GM04504 (cell line): ENCODE measurements around the gene HES3.

Experiments
- DNase-seq: peaks from one replicate; pipeline ENCODE4 v3.0.0-alpha.2; 2012; ENCODE audit warnings: low read depth

The HES3 gene, protein sequence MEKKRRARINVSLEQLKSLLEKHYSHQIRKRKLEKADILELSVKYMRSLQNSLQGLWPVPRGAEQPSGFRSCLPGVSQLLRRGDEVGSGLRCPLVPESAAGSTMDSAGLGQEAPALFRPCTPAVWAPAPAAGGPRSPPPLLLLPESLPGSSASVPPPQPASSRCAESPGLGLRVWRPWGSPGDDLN

GRCh38 chr1:6243993-6244392, at the start of gene HES3:
Gene HES3 (plus strand): TSS chr1:6244179. CDS start chr1:6244366, 187 bp downstream.
- DNase-seq, result no peak

- DNase-seq, result no peak
Measured at GRCh38 chr1:6197746-6198427, 46.1 kb upstream of the HES3 start.

DNA sequence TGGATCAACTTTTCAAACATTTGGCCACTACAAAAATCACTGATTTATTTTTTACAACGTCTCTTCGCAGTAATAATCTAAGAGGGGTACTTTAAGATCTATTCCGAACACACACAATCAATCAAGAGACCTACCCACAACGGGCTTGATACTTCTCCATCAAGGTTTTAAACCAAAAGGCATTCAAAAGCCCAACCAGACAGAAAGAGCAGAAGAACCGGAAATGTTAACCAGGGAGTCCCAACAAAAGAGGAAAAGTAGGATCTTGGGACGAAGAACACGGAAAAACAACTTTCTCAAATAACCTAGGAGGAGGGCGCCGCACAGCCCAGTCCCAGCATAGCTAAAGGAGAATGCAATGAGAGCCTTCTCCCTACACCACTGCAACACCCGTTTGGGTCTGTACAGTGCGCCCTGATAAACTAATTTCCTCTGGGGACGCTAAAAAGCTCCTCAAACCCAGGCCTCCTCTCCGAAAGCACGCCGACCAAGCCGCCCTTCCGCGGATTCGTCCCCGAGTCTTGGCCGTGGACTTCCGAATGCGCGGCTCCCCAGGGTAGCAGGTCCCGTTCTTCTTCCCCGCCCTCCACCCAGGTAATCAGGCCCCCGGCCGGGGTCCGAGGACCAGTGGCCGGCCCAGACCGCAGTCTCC, 45.2 kb upstream of the HES3 start:
- no peak for DNase-seq

- DNase-seq, result peak; percentile 99
Measured at GRCh38 chr1:6199298-6200187, 44.4 kb upstream of the HES3 start, which contains the start of gene RPL22. Gene RPL22 (minus strand): TSS chr1:6199595. CDS start chr1:6199573, 22 bp downstream.

DNA sequence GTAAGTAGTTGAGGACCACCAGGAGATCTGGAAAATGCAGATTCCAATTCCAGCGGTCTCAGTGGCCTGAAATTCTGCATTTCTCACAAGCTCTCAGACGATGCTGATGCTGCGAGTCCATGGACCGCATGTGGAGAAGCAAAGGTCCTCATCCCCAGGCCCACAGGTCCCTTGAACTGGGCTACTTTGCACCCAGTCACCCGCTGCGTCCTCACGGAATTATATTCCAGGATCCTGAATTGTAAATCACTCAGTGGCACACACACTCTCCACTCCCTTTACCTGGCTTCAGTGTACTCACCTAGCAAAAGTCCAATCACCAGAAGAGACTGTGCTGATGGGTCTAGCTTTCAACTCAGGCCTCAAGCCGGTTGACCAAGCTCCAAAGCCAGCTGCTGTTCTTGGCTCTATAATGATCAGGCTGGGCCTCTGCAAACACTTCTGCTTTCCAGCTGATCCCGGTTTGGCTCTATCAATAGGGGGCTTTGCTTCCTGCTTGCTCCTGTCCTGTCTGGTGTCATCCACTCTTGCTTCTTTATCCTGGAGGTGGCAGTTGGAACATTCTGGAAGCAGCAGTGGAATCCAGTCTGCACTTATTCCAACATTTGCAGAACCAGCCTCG, 43.7 kb upstream of the HES3 start:
- DNase-seq, result no peak

DNA sequence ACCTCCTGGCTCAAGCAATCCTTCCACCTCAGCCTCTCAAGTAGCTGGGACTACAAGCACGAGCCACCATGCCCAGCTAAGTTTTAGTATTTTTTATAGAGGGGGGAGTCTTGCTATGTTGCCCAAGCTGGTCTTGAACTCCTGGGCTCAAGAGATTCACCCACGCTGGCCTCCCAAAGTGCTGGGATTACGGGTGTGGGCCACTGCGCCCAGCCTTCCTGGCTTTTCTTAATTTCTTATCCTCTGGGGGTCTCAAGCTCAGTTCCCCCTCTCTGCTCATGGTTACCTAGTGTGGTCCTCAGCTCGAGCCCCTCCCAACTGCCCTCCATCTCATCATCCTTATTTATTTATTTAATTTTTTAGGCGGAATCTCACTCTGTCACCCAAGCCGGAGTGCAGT, 41.7 kb upstream of the HES3 start:
- no peak for DNase-seq

DNA sequence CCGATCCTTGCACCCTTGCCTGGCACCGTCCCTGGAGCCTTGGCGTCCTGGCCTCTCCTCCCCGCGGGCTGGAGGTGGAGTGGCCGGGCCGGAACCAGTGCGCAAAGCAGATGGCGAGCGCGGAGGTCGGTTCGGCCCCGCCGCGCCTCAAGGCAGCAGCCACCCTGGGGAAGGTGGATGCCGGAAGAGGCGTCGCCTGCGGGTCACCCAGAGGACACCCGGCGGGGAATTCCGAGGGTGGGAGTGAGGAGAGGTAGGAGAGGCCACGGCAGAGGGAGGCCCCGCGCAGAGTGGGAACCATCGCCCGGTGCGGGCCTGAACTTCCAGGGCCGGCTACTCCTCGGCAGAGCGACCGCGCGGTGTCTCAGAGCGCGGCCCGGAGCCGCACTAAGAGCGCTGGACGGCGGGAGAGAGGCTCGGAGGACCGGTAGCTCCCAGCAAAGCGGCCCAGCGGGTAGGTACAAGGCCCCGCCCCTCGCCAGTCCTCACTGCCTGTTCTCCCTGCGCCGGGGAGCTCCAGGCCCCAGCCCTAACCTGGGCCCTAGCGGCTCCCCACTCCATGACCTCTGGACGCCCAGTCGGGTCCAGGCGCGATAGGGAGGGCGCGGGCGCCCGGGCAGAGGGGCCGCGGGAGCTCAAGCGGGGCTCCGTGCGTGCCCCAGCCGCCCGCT, 38.0 kb upstream of the HES3 start, which contains the start of gene RNF207:
RNF207 (plus strand) TSS at position 271 of the 671 bp plus-strand sequence. CDS start 417 bp downstream, outside the sequence.
- no peak for DNase-seq

- no peak for DNase-seq
Measured at GRCh38 chr1:6206520-6206855, 37.5 kb upstream of the HES3 start.

DNA sequence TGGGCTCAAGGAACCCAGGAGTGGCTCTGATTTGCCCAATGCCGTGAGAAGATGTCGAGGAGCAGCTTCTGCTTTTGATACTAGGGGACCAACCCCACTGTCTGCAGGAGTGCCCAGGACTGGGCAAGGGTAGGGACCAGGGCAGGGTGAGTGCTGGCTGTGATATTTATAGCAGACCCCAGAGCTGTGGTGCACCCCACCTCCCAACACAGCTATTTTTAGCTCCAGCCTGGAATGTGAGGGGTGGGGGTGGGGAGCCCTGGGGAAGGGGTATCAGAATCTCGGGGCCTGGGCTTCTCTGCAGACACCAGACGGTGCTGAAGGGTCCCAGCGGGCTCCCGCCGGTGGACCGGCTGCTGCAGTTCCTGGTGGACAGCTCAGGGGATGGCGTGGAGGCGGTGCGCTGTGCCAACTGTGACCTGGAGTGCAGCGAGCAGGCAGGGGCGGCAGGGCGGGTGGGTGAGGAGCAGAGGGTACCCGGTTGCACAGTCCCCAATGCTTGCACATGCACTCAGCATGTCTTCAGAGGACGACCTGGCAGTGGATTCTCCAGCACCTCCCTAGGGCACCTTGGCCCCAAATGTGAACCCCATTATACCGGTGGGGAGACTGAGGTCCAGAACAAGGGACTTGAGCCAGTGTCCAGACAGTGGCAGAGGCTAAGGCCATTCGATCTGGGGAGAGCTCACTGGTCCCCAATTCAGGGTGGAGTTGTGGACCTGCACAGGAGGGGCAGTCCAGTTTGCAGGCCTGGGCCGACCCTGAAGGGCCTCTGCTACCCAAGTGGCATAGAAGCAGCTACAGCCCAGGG, 36.7 kb upstream of the HES3 start:
- DNase-seq, result no peak

DNA sequence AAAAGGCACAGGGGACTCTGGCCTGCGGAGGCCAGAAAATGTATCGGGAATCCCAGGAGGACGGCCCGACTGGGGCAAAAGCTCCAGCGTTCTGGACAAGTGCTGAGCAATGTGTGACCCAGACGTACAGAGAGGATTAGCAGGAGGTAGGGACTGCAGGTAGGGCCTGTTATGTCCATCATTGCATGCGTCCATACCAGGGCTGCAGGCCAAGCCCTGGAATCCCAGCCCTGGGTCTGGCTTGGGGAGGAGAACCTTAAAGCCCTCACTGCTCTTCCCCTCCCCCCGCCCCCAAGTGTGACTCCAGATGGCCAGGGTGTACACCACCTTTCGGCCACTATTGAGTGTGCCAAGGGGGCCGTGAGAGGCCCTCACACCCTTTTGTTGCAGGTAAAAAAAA, 36.1 kb upstream of the HES3 start:
- no peak for DNase-seq

DNA sequence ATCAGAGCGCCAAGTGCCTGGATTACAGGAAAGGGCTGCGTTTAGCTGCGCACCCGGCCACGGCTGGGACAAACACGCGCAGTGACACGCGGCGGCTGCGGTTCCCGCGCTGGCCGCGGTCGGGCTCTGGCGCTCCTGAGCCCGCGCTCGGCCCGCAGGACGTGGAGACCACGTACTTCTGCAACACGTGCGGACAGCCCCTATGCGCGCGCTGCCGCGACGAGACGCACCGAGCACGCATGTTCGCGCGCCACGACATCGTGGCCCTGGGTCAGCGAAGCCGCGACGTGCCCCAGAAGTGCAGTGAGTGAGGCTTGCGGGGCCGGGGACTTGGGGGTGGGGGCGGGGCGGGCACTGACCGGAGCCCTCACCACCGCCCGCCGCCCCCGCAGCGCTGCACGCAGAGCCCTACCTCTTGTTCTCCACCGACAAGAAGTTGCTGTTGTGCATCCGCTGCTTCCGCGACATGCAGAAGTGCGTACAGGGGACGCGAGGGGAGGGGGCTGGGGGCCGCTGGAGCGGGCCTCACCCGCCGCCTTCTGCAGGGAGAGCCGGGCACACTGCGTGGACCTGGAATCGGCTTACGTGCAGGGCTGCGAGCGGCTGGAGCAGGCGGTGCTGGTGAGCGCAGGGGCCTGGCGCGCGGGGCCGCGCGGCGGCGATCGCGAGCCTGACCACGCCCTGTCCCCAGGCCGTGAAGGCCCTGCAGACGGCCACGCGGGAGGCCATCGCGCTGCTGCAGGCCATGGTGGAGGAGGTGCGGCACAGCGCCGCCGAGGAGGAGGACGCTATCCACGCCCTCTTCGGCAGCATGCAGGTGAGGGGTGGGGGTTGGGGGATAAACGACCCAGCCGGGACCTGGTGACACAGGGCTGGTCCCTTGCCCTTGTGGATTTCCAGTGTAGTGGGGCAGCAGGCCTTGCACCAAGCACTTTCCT, 35.0 kb upstream of the HES3 start:
- no peak for DNase-seq

DNA sequence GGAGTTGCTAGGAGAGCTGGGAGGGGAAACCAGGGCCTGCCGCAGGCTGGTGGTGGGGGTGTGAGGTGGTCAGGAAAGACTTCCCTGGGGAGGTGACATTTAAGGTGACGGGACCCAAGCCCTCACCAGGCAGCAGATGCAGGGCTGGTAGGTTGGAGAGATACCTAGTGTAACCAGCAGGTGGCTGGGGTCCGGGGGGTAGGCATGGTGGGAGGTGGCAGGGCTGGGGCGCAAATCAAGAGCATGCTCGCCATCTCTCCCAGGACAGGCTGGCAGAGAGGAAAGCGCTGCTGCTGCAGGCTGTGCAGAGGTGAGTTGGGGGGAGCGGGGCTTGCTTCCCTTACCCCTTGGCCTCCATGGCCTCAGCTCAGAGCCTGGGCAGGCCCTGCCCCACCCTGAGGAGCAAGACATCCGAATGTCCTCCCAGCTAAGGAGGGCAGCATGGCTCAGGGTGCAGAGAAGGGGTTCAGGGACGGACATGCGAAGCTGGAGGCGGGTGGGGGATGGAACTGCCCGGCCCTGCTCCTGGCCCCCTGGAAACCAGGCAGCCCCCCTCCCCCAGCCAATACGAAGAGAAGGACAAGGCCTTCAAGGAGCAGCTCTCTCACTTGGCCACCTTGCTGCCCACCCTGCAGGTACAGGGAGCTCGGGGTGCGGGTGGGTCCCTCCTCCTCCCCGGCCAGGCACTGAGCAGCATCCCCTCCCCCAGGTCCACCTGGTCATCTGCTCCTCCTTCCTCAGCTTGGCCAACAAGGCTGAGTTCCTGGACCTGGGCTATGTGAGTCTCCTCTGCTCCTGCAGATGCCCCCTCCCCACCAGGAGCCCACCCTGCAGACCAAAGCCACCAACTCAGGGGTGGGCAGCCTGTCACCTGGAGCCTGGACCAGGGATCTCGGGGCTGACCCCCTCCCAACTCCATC, 34.1 kb upstream of the HES3 start:
- no peak for DNase-seq

- DNase-seq, result no peak
Measured at GRCh38 chr1:6210591-6211355, 33.2 kb upstream of the HES3 start.

GRCh38 chr1:6211731-6212130, 32.2 kb upstream of the HES3 start:
- DNase-seq, result no peak

DNA sequence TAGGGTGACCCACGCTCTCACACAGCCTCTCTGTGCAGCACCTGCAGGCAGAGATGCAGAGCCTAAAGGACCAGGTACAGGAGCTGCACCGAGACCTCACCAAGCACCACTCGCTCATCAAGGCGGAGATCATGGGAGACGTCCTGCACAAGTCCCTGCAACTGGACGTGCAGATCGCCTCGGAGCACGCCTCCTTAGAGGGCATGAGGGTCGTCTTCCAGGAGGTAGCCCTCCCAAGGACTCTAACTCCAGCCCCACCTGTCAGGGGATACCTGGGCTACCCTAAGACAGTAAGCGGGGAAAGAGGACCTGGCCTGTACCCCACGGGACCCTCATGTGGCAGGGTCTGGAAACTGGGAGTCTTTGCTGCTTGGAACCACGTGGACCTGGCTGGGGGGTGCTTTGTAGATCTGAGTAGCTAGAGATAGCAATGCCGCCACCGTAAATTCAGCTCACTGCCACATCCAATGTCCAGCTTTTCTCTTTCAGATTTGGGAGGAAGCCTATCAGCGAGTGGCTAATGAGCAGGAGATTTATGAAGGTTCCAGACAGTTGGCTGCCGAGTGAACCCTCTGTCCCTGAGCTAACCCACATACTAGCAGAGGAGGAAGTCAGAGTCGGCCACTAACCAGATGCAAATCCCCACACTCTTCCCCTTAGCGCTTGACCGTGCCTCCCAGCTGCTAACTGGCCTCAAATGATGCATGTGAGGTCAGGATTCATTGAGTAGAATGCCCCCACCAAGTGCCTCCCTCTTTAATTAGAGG, 31.6 kb upstream of the HES3 start:
- DNase-seq, result no peak

GRCh38 chr1:6218375-6219164, 25.4 kb upstream of the HES3 start:
- no peak for DNase-seq
